Aorta (tissue), 5 donors: Measurements from ENCODE around the gene UTY. TPM values are rescaled to one million over a fixed set of nuclear protein-coding genes. Genes with fewer than 3 reads are reported as not detected.

Source experiments
- ATAC-seq: fragments of 200-7000 bp; cut with Tn5 transposase; one replicate; pipeline ENCODE4 v1.9.1; 2022; ENCODE audit warnings: moderate library complexity; ENCODE audit not compliant: low FRiP score
- DNase-seq, 2 donors: peaks; one replicate each; pipeline ENCODE4 v3.0.0-alpha.2; 2020
- H3K27ac ChIP-seq, 2 donors: one replicate each; pipeline ENCODE4 v1.5.1; 2013; ENCODE audit warnings: low read length in 2 of 2, mild to moderate bottlenecking in 2 of 2, moderate library complexity in 2 of 2, control low read depth in 1 of 2, inconsistent platforms in 1 of 2, low read depth in 1 of 2
- H3K27me3 ChIP-seq, 2 donors: one replicate each; pipeline ENCODE4 v1.6.1; 2013; ENCODE audit warnings: control low read depth in 1 of 2, low read length in 1 of 2, mild to moderate bottlenecking in 1 of 2, moderate library complexity in 1 of 2; ENCODE audit not compliant: insufficient read depth in 2 of 2, control insufficient read depth in 1 of 2
- H3K36me3 ChIP-seq, 2 donors: one replicate each; pipeline ENCODE4 v1.6.1; 2013; ENCODE audit warnings: control low read depth in 1 of 2, low read length in 1 of 2, mild to moderate bottlenecking in 1 of 2; ENCODE audit not compliant: insufficient read depth in 2 of 2, control insufficient read depth in 1 of 2
- H3K4me1 ChIP-seq, 2 donors: one replicate each; pipeline ENCODE4 v1.6.1; 2013; ENCODE audit warnings: low read length in 2 of 2, control low read depth in 1 of 2, mild to moderate bottlenecking in 1 of 2, moderate library complexity in 1 of 2; ENCODE audit not compliant: insufficient read depth in 2 of 2, control insufficient read depth in 1 of 2
- H3K4me3 ChIP-seq, 2 donors: one replicate each; pipeline ENCODE4 v1.5.1; 2013; ENCODE audit warnings: low read length in 2 of 2, control low read depth in 1 of 2, mild to moderate bottlenecking in 1 of 2
- H3K9me3 ChIP-seq: one replicate; pipeline ENCODE4 v1.6.1; 2013; ENCODE audit warnings: mild to moderate bottlenecking, low read length; ENCODE audit not compliant: control insufficient read depth
- WGBS, 2 donors: extraction: QIAGEN DNeasy Blood & Tissue Kit; methylation state at CpG; one replicate each; pipeline ENCODE4 v1.1.7; 2013; 5-methylcytosine and 5-hydroxymethylcytosine counted together
- intact Hi-C, 2 donors: fragments of 100-400 bp; cut with DNase I; formaldehyde crosslinking; loops; one replicate each; pipeline versions ENCODE4 v1.14.2 to v1.15.0; 2022
- polyA plus RNA-seq, 2 donors: library from polyadenylated mRNA; stranded (reverse); fragments of 200-250 nt; gene quantifications; one replicate each; pipeline ENCODE4 v1.2.3, GENCODE V29; 2013
- total RNA-seq, 2 donors: library from RNA; stranded (reverse); fragmentation: NEBNext Ultra II Directional; extraction: Animal tissue kit (Norgen Biotek cat#: 25700); gene quantifications; one replicate each; pipeline ENCODE4 v1.2.1, GENCODE V29; 2021
- donor health status: healthy with polysubstance abuse.
- donor health status: Bipolar disorder and iron deficiency.
- donor health status: DM: no; HTN: no; CAD: no.
- donor health status: DM: no; HTN: no; CAD: no.
- donor health status: DM: yes; HTN: yes; CAD: no.

UTY gene
- total and polyA plus RNA-seq, 4 donors: 2.1 TPM; not detected in 3

GRCh38 chrY:13429551-13429950, 50.3 kb downstream of the UTY start:
- ATAC-seq (no peak), DNase-seq (no peak)
- H3K4me1 ChIP-seq: no peaks in the 10 kb centered on the region
- no peaks in the 10 kb centered on the region for H3K9me3 ChIP-seq
- no peaks in the 10 kb centered on the region for H3K27me3 ChIP-seq
- no peak overlapping the region for H3K27ac ChIP-seq
- intact Hi-C loops: no loop called here
- WGBS, 2 donors: 95% methylated on average over 3 of the region's 3 CpGs; no CpG with 5 or more reads in 1 of the 2 donors
- H3K36me3 ChIP-seq: no peaks in the 10 kb centered on the region
- H3K4me3 ChIP-seq: no peak overlapping the region

DNA sequence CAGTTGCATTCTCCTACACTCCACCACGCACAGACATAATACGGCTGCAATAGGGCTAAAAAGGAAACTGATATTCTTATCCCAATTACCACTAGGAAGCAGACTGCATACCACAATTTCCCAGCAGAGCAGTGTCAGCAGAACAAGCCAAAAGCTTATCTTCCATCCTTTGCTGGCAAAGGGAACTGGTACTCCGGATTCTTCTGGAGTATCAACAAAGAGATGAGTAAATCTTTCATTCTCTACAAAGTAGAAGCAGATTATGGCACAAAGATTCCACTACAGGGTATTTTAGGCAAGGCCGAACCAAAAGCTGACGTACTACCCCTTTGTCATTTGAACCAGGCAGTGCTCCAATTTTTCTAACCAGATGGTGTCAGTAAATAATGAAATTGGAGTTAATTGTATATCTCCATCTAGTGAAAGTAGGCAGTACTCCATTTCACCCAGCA, 56.5 kb downstream of the UTY start:
- H3K9me3 ChIP-seq: no peaks in the 10 kb centered on the region
- no peaks in the 10 kb centered on the region for H3K4me1 ChIP-seq
- no peak for ATAC-seq
- WGBS, 2 donors: 4% methylated on average over 5 of the region's 5 CpGs; no CpG with 5 or more reads in 1 of the 2 donors
- H3K36me3 ChIP-seq: no peaks in the 10 kb centered on the region
- no peak overlapping the region for H3K4me3 ChIP-seq
- H3K27ac ChIP-seq: no peak overlapping the region
- DNase-seq: no peak
- no peaks in the 10 kb centered on the region for H3K27me3 ChIP-seq
- intact Hi-C loops: no loop called here

- ATAC-seq: no peak
- no peaks in the 10 kb centered on the region for H3K27me3 ChIP-seq
Measured at GRCh38 chrY:13416869-13417661, 62.8 kb downstream of the UTY start.

GRCh38 chrY:13415556-13415955, 64.3 kb downstream of the UTY start:
- Histone ChIP-seq H3K4me1 (no peaks in the 10 kb centered on the region), H3K27ac (no peak overlapping the region), H3K36me3 (peaks cover 0 to 2% of the 10 kb centered on the region in 2 donors), H3K9me3 (no peaks in the 10 kb centered on the region), H3K4me3 (no peak overlapping the region), H3K27me3 (no peaks in the 10 kb centered on the region)
- ATAC-seq: no peak
- intact Hi-C loops: no loop called here
- no peak for DNase-seq

More at GRCh38 chrY:13416869-13417661, 62.8 kb downstream of the UTY start:
- DNase-seq: no peak
- H3K27ac ChIP-seq: no peak overlapping the region
- H3K9me3 ChIP-seq: no peaks in the 10 kb centered on the region
- no peaks in the 10 kb centered on the region for H3K4me1 ChIP-seq
- no peak overlapping the region for H3K4me3 ChIP-seq
- H3K36me3 ChIP-seq: peaks cover 0 to 2% of the 10 kb centered on the region in 2 donors
- intact Hi-C loops: no loop called here
- WGBS, 2 donors: 40% methylated on average over 6 of the region's 6 CpGs; no CpG with 5 or more reads in 1 of the 2 donors

- no peak for ATAC-seq
- no peaks in the 10 kb centered on the region for H3K4me1 ChIP-seq
- WGBS, 2 donors: 35% methylated on average over 2 of the region's 2 CpGs; no CpG with 5 or more reads in 1 of the 2 donors
- DNase-seq: no peak
- no peaks in the 10 kb centered on the region for H3K9me3 ChIP-seq
- H3K27me3 ChIP-seq: no peaks in the 10 kb centered on the region
- no peak overlapping the region for H3K27ac ChIP-seq
- intact Hi-C loops: no loop called here
- no peak overlapping the region for H3K4me3 ChIP-seq
- no peaks in the 10 kb centered on the region for H3K36me3 ChIP-seq
Measured at GRCh38 chrY:13398876-13399275, 81.0 kb downstream of the UTY start.

GRCh38 chrY:13381110-13381683, 98.6 kb downstream of the UTY start:
- H3K36me3 ChIP-seq: no peaks in the 10 kb centered on the region
- DNase-seq (no peak), ATAC-seq (no peak)
- H3K27ac ChIP-seq: no peak overlapping the region
- H3K4me1 ChIP-seq: no peaks in the 10 kb centered on the region
- no peak overlapping the region for H3K4me3 ChIP-seq
- WGBS, 2 donors: 94% methylated on average over 7 of the region's 7 CpGs; no CpG with 5 or more reads in 1 of the 2 donors
- H3K27me3 ChIP-seq: no peaks in the 10 kb centered on the region
- intact Hi-C loops: no loop called here
- H3K9me3 ChIP-seq: no peaks in the 10 kb centered on the region

- ATAC-seq (no peak), DNase-seq (no peak)
- Histone ChIP-seq H3K27me3 (no peaks in the 10 kb centered on the region), H3K27ac (no peak overlapping the region), H3K9me3 (no peaks in the 10 kb centered on the region), H3K4me1 (no peaks in the 10 kb centered on the region), H3K36me3 (no peaks in the 10 kb centered on the region), H3K4me3 (no peak overlapping the region)
- intact Hi-C loops: no loop called here
- WGBS, 2 donors: 85% methylated on average over 6 of the region's 6 CpGs; no CpG with 5 or more reads in 1 of the 2 donors
Measured at GRCh38 chrY:13370868-13371800, 108.7 kb downstream of the UTY start.

GRCh38 chrY:13370245-13370644, 109.6 kb downstream of the UTY start:
- no peak for ATAC-seq
- Histone ChIP-seq H3K9me3 (no peaks in the 10 kb centered on the region), H3K4me1 (no peaks in the 10 kb centered on the region), H3K27ac (no peak overlapping the region), H3K36me3 (no peaks in the 10 kb centered on the region), H3K4me3 (no peak overlapping the region), H3K27me3 (no peaks in the 10 kb centered on the region)
- intact Hi-C loops: no loop called here
- DNase-seq: no peak
